Erythroblast (primary cell): ENCODE results near the gene ISG20.

Experiments used
- GATA1 ChIP-seq: IDR thresholded peaks from 2 replicates; pipeline ENCODE4 v1.6.1; 2011; ENCODE audit warnings: low read depth, mild to moderate bottlenecking, control low read depth, low read length, moderate library complexity
- POLR2A ChIP-seq: IDR thresholded peaks from 2 replicates; pipeline ENCODE4 v1.6.1; 2011; ENCODE audit warnings: mild to moderate bottlenecking, low read length

GRCh38 chr15:88661761-88662556 lies 23.1 kb downstream of the ISG20 start:
- TF ChIP-seq POLR2A (no peak), GATA1 (no peak)
